SK-N-SH (cell line): ENCODE data around the gene POU3F3. TPM values are rescaled to one million over a fixed set of nuclear protein-coding genes. Genes with fewer than 3 reads are reported as not detected.

Source experiments
- CTCF ChIA-PET: fragments of 300-600, 350-600 bp; formaldehyde crosslinking; extraction: SDS; loops from one replicate; lab custom pipeline; 2021; lab: Yijun Ruan, JAX
- POLR2A ChIA-PET: fragments of 350-600 bp; sonication (Branson Sonifier 250); formaldehyde crosslinking; extraction: SDS; loops from one replicate; lab custom pipeline; 2020; ENCODE audit warnings: antibody characterized with exemption, inconsistent platforms; lab: Yijun Ruan, JAX
- DNase-seq: peaks from one replicate; pipeline ENCODE4 v3.0.0; 2012
- H2AFZ ChIP-seq: fragments of 200-600 bp; sonication (generic); 2 replicates; pipeline ENCODE4 v1.8.1; 2016; ENCODE audit warnings: antibody characterized with exemption, mild to moderate bottlenecking, low read depth
- H3F3A ChIP-seq: fragments of 200-600 bp; sonication (generic); replicated peaks from 2 replicates; pipeline ENCODE3; 2016; ENCODE audit warnings: antibody characterized with exemption, mild to moderate bottlenecking; ENCODE audit not compliant: insufficient read depth
- H3K27ac ChIP-seq, 2 experiments: fragments of 200-500 bp in 1 of 2; fragments of 200-600 bp in 1 of 2; sonication (Bioruptor generic) in 1 of 2; sonication (generic), shearing (Covaris generic) in 1 of 2; 2 replicates each; pipeline versions ENCODE4 v1.5.1 to v1.6.1; 2014 to 2016; ENCODE audit warnings: low read depth in 2 of 2, inconsistent platforms in 1 of 2, low read length in 1 of 2, mild to moderate bottlenecking in 1 of 2, mixed read lengths in 1 of 2
- H3K27me3 ChIP-seq: fragments of 200-600 bp; sonication (generic), shearing (Covaris generic); 2 replicates; pipeline ENCODE4 v1.6.1; 2016; ENCODE audit warnings: mixed run types; ENCODE audit not compliant: insufficient read depth
- H3K36me3 ChIP-seq, 2 experiments: fragments of 200-500 bp in 1 of 2; fragments of 200-600 bp in 1 of 2; sonication (Bioruptor generic) in 1 of 2; sonication (generic) in 1 of 2; replicated peaks in 1 of 2; 2 replicates each; pipeline versions ENCODE3 to v1.5.1; 2014 to 2016; ENCODE audit warnings: low read length in 1 of 2, mild to moderate bottlenecking in 1 of 2; ENCODE audit not compliant: insufficient read depth in 2 of 2, control insufficient read depth in 1 of 2
- H3K4me1 ChIP-seq, 2 experiments: fragments of 200-500 bp in 1 of 2; fragments of 200-600 bp in 1 of 2; sonication (Bioruptor generic) in 1 of 2; sonication (generic), shearing (Covaris generic) in 1 of 2; 2 replicates each; pipeline versions ENCODE4 v1.5.1 to v1.6.1; 2014 to 2016; ENCODE audit warnings: low read depth in 1 of 2, low read length in 1 of 2, mixed run types in 1 of 2; ENCODE audit not compliant: insufficient read depth in 2 of 2, control insufficient read depth in 1 of 2
- H3K4me2 ChIP-seq: fragments of 200-600 bp; sonication (generic), shearing (Covaris generic); 2 replicates; pipeline ENCODE4 v1.6.1; 2017; ENCODE audit warnings: mixed run types
- H3K4me3 ChIP-seq, 2 experiments: fragments of 200-500 bp in 1 of 2; fragments of 200-600 bp in 1 of 2; sonication (Bioruptor generic) in 1 of 2; sonication (generic), shearing (Covaris generic) in 1 of 2; 2 replicates each; pipeline versions ENCODE4 v1.5.1 to v1.8.1; 2014 to 2016; ENCODE audit warnings: low read depth in 2 of 2, inconsistent platforms in 1 of 2, low read length in 1 of 2, mild to moderate bottlenecking in 1 of 2, mixed read lengths in 1 of 2, moderate library complexity in 1 of 2
- H3K79me2 ChIP-seq: fragments of 200-600 bp; sonication (generic); 2 replicates; pipeline ENCODE4 v1.8.1; 2017; ENCODE audit warnings: mild to moderate bottlenecking; ENCODE audit not compliant: insufficient read depth
- H3K9ac ChIP-seq: fragments of 200-600 bp; sonication (generic); 2 replicates; pipeline ENCODE4 v1.6.1; 2017; ENCODE audit warnings: mixed run types
- H3K9me2 ChIP-seq: fragments of 200-600 bp; sonication (generic); 2 replicates; pipeline ENCODE4 v1.6.1; 2017; ENCODE audit warnings: mixed run types
- H3K9me3 ChIP-seq: fragments of 200-600 bp; sonication (generic); 2 replicates; pipeline ENCODE4 v1.6.1; 2017; ENCODE audit warnings: mixed run types, mild to moderate bottlenecking, moderate library complexity
- H4K20me1 ChIP-seq: fragments of 200-600 bp; sonication (generic); 2 replicates; pipeline ENCODE4 v1.6.1; 2017; ENCODE audit warnings: mild to moderate bottlenecking, mixed run types; ENCODE audit not compliant: insufficient read depth
- EP300 ChIP-seq, 2 experiments: IDR thresholded peaks; 2 replicates each; pipeline versions ENCODE4 v1.4.0 to v1.6.1; 2012; ENCODE audit warnings: borderline replicate concordance in 1 of 2, low read depth in 1 of 2, low read length in 1 of 2
- EZH2phosphoT487 ChIP-seq: fragments of 200-600 bp; sonication (generic); IDR thresholded peaks from 2 replicates; pipeline ENCODE4 v1.6.1; 2017; ENCODE audit warnings: low read depth, mixed run types, mild to moderate bottlenecking, antibody characterized with exemption, moderate library complexity, borderline replicate concordance
- GATA2 ChIP-seq: sonication (generic); formaldehyde crosslinking; IDR thresholded peaks from 2 replicates; pipeline ENCODE4 v1.5.0; 2020; ENCODE audit warnings: mild to moderate bottlenecking, missing genetic modification reagents
- MXI1 ChIP-seq: IDR thresholded peaks from 2 replicates; pipeline ENCODE4 v1.6.1; 2012; ENCODE audit warnings: mild to moderate bottlenecking, low read depth, low read length, improper control_type of control experiment
- NFIC ChIP-seq: IDR thresholded peaks from 2 replicates; pipeline ENCODE4 v1.4.0; 2012; ENCODE audit warnings: borderline replicate concordance
- PBX3 ChIP-seq: IDR thresholded peaks from 2 replicates; pipeline ENCODE4; 2012
- POLR2AphosphoS5 ChIP-seq: IDR thresholded peaks from 2 replicates; pipeline ENCODE4 v1.6.1; 2012; ENCODE audit warnings: low read depth, low read length
- RFX5 ChIP-seq: IDR thresholded peaks from 2 replicates; pipeline ENCODE4 v1.6.1; 2012; ENCODE audit warnings: mild to moderate bottlenecking, improper control_type of control experiment, low read length
- USF2 ChIP-seq: fragments of 150-350 bp; IDR thresholded peaks from 2 replicates; pipeline ENCODE4 v1.6.1; 2017; ENCODE audit warnings: antibody characterized with exemption, low read length, low read depth, borderline replicate concordance
- WGBS: methylation state at CpG from one replicate; pipeline ENCODE4 v1.1.6; 2017; ENCODE audit warnings: low lambda C conversion rate; 5-methylcytosine and 5-hydroxymethylcytosine counted together
- polyA plus RNA-seq, 3 experiments: library from polyadenylated mRNA; depleted of rRNA; stranded (reverse); fragments of >200 nt; gene quantifications; 2 replicates each; pipeline ENCODE4 v1.2.3, GENCODE V29; 2012

POU3F3 gene
- polyA plus RNA-seq, 1 of the 3 experiments (the other 2 are of a cell fraction) = not detected

GRCh38 chr2:104851291-104852089, 2.4 kb upstream of the POU3F3 start:
- peaks cover 54% of the 10 kb centered on the region for H3K27me3 ChIP-seq
- no peak for DNase-seq
- no peak overlapping the region for H3K9ac ChIP-seq
- no peaks in the 10 kb centered on the region for H3K9me3 ChIP-seq
- H4K20me1 ChIP-seq = no peaks in the 10 kb centered on the region
- H3K4me1 ChIP-seq = peaks cover 0 to 4% of the 10 kb centered on the region in 2 experiments; a peak in 1 of 4 replicates
- H3K79me2 ChIP-seq = no peaks in the 10 kb centered on the region
- ChIA-PET CTCF (interaction anchor here (2.3 to 2.5 kb wide), 5 partner anchors 9 to 818 kb away, joined by 9 to 35 read pairs (median 23); no protein-coding TSS in a partner anchor), POLR2A (no interaction called here)
- H2AFZ ChIP-seq = no peak overlapping the region
- no peak overlapping the region for H3K27ac ChIP-seq
- WGBS = 10% methylated on average over 29 of the region's 29 CpGs
- H3K9me2 ChIP-seq = no peaks in the 10 kb centered on the region
- TF ChIP-seq EP300 (IDR thresholded peaks at IDR 0.05; ENCODE audit: borderline replicate concordance in 1 of 2, low read depth in 1 of 2, low read length in 1 of 2) (no peak), PBX3 (no peak)
- H3K4me3 ChIP-seq = no peak overlapping the region
- no peaks in the 10 kb centered on the region for H3K36me3 ChIP-seq
- H3K4me2 ChIP-seq = peak overlapping the region; percentile 76; the same call in 1 of the 2 replicates
- H3F3A ChIP-seq = no peaks in the 10 kb centered on the region

- Histone ChIP-seq H3K9me2 (no peaks in the 10 kb centered on the region), H3K4me1 (peaks cover 0 to 4% of the 10 kb centered on the region in 2 experiments; a peak in 1 of 4 replicates), H3K27me3 (peaks cover 58% of the 10 kb centered on the region), H3K4me2 (peak overlapping the region; percentile 76), H2AFZ (no peak overlapping the region), H3K79me2 (no peaks in the 10 kb centered on the region)
- no peak for TF ChIP-seq POLR2AphosphoS5
- TF ChIP-seq EZH2phosphoT487 = 0 out of 2 replicates have a peak, but pooled peaks have one; percentile 27
- TF ChIP-seq, all 33 proteins: peak for 1
- peak; percentile 57 for DNase-seq
- ChIA-PET CTCF (no interaction called here), POLR2A (no interaction called here)
- H3K27ac ChIP-seq = no peak overlapping the region
- no peak overlapping the region for H3K9ac ChIP-seq
- no peaks in the 10 kb centered on the region for H3K9me3 ChIP-seq
- no peaks in the 10 kb centered on the region for H4K20me1 ChIP-seq
- H3K4me3 ChIP-seq = peak overlapping the region; percentile 31 to 32; a peak in 3 of 4 replicates
- WGBS = 7% methylated on average over 15 of the region's 39 CpGs
- no peaks in the 10 kb centered on the region for H3K36me3 ChIP-seq
- no peaks in the 10 kb centered on the region for H3F3A ChIP-seq
Observed at GRCh38 chr2:104852090-104852666, 1.7 kb upstream of the POU3F3 start.

- Histone ChIP-seq H3K9me2 (no peaks in the 10 kb centered on the region), H3K4me2 (peak overlapping the region; percentile 24; the same call in 1 of the 2 replicates), H4K20me1 (no peaks in the 10 kb centered on the region), H3K27me3 (peaks cover 69% of the 10 kb centered on the region), H2AFZ (no peak overlapping the region), H3K9ac (no peak overlapping the region), H3F3A (no peaks in the 10 kb centered on the region), H3K4me3 (peak overlapping the region; percentile 16 to 34; a peak in 1 of 4 replicates), H3K4me1 (peaks cover 0 to 4% of the 10 kb centered on the region in 2 experiments; a peak in 1 of 4 replicates), H3K79me2 (no peaks in the 10 kb centered on the region), H3K9me3 (no peaks in the 10 kb centered on the region), H3K36me3 (no peaks in the 10 kb centered on the region), H3K27ac (no peak overlapping the region)
- CTCF ChIA-PET = interaction anchor here (0.7 to 2.0 kb wide), 2 partner anchors 10 to 896 kb away, joined by 3 to 5 read pairs; no protein-coding TSS in a partner anchor
- TF ChIP-seq NFIC (no peak), MXI1 (no peak), RFX5 (no peak), USF2 (no peak), GATA2 (no peak), EZH2phosphoT487 (peak; percentile 87; the same call in 1 of the 2 replicates)
- POLR2A ChIA-PET = no interaction called here
- 6% methylated on average over 17 of the region's 48 CpGs for WGBS
- DNase-seq = no peak
Observed at GRCh38 chr2:104854498-104855220, 744 bp downstream of the POU3F3 start.
